GM23248 (cell line): ENCODE measurements around the gene OR8I2.

ENCODE experiments used
- EZH2 ChIP-seq: fragments of 200-600 bp; sonication (generic); IDR thresholded peaks from 2 replicates; pipeline ENCODE4 v1.6.1; 2018; ENCODE audit warnings: antibody characterized with exemption, mild to moderate bottlenecking; ENCODE audit not compliant: insufficient read depth, poor library complexity, severe bottlenecking
- EZH2phosphoT487 ChIP-seq: fragments of 200-600 bp; sonication (generic); IDR thresholded peaks from 2 replicates; pipeline ENCODE4 v1.6.1; 2018; ENCODE audit warnings: antibody characterized with exemption, moderate library complexity, mild to moderate bottlenecking, low read depth; ENCODE audit not compliant: insufficient read depth

- no peak for TF ChIP-seq EZH2phosphoT487
- no peak for TF ChIP-seq EZH2
Observed at GRCh38 chr11:56103210-56103737, 10.2 kb downstream of the OR8I2 start, which contains the start of gene OR8H2.
